Measurements from ENCODE around the gene NPIPA7.
"Not testable (repeated sequence)": the region's sequence is repeated elsewhere in the genome, so short reads cannot be mapped to it uniquely, and the experiment has no call there.

NPIPA7 gene

GRCh38 chr16:16425146-16425545, 46.2 kb downstream of the NPIPA7 start:
- DNase-seq: not testable (repeated sequence)

DNA sequence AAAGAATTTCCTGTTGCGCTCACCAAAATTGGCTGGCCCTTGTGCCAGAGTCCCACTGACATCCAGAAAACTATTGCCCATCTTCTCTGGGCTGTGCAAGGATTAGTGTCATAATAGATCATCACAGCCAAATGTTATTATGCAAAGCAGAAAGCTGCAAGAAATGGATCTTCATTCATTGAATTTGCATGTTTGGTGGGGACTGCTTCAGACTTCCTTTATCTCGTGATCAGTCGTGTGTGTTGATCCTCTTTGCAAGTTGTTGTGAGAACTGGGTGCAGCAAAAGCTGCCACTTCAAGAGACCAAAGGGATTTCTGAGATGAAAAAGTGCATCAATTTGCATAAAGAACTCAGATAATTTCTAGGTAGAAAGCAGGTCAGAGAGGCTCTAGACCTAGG, 52.2 kb downstream of the NPIPA7 start:
- DNase-seq: not testable (repeated sequence)

GRCh38 chr16:16434711-16435110, 55.8 kb downstream of the NPIPA7 start:
- not testable (repeated sequence) for DNase-seq

DNA sequence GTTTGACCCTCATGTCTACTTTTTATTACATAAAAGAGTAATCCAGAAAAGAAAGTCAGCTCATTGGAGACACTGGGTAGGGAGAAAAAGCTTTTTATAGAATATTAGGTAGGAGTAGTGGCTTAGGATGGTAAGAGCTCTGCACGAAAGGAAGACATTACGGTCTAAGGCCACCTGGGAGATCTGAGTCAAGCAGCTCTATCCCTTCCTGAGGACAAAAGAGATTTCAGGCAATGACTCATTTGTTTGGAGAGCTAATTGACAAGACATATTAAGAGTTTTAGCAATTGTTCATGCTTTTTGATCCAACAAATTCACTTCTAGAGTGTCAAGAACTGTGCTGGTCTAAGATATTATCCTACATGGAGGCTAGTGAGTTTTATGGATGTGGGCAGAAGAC, 62.5 kb downstream of the NPIPA7 start:
- DNase-seq: not testable (repeated sequence)

Data from GDM1 (cell line).